Hepatocyte (in vitro differentiated cells): Measurements from ENCODE around the gene SYNGAP1.

Source experiments
- EZH2 ChIP-seq: fragments of 200-600 bp; sonication (generic); IDR thresholded peaks from 2 replicates; pipeline ENCODE4 v1.6.1; 2016; ENCODE audit warnings: antibody characterized with exemption, mild to moderate bottlenecking, borderline replicate concordance
- EZH2phosphoT487 ChIP-seq: fragments of 200-600 bp; sonication (generic); IDR thresholded peaks from one replicate; pipeline ENCODE4 v1.6.1; 2018; ENCODE audit warnings: antibody characterized with exemption, mild to moderate bottlenecking, low read depth, moderate library complexity; ENCODE audit not compliant: unreplicated experiment, severe bottlenecking
- TF ChIP-seq, protein P1 (sequence below): fragments of 200-600 bp; sonication (generic); IDR thresholded peaks from 2 replicates; pipeline ENCODE4 v1.5.1; 2016; ENCODE audit warnings: antibody characterized with exemption, mild to moderate bottlenecking; ENCODE audit not compliant: poor library complexity

DNA sequence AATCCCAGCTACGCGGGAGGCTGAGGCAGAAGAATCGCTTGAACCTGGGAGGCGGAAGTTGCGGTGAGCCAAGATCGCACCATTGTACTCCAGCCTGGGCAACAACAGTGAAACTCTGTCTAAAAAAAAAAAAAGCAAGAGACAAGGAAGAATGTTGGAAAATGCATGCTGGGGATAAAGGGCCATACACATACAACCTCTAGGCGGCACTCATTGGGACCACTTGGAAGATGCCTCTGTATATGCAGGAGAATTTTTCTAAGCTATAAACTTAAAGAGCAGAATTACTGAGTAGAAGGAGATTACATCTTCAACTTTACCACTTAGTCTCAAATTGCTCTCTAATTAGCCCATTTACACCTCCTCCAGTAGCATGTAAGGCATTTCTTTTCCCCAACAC lies 77.3 kb downstream of the SYNGAP1 start:
- TF ChIP-seq, protein P1, sequence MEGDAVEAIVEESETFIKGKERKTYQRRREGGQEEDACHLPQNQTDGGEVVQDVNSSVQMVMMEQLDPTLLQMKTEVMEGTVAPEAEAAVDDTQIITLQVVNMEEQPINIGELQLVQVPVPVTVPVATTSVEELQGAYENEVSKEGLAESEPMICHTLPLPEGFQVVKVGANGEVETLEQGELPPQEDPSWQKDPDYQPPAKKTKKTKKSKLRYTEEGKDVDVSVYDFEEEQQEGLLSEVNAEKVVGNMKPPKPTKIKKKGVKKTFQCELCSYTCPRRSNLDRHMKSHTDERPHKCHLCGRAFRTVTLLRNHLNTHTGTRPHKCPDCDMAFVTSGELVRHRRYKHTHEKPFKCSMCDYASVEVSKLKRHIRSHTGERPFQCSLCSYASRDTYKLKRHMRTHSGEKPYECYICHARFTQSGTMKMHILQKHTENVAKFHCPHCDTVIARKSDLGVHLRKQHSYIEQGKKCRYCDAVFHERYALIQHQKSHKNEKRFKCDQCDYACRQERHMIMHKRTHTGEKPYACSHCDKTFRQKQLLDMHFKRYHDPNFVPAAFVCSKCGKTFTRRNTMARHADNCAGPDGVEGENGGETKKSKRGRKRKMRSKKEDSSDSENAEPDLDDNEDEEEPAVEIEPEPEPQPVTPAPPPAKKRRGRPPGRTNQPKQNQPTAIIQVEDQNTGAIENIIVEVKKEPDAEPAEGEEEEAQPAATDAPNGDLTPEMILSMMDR, result no peak
- TF ChIP-seq EZH2phosphoT487 (no peak), EZH2 (no peak)
